ENCODE data around the gene OR10G3. TPM values are rescaled to one million over a fixed set of nuclear protein-coding genes. Genes with fewer than 3 reads are reported as not detected.

OR10G3 gene
- total RNA-seq, 2 experiments from 2014 or later = not detected

DNA sequence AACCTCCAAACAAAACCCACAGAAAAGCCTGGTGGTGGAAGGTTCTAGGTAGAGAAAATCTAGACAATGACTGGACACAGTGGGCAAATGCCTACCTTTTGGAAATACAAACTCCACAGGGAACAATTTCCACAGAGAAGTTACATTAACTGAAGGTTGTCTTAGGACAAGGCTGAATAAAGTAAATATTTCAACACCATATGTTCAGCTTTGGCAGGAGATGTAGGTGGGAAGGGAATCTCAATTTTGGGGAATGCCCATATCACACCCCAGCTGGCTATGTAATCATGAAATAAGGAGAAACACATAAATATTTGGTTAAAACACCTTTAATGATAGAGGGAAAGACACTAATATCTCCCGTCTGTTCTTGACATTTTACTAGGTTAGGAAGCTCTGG lies 59.1 kb downstream of the OR10G3 start:
- H4K20me1 ChIP-seq (ENCODE audit: insufficient read depth, low read length) = no peaks in the 10 kb centered on the region
- H3K4me3 ChIP-seq (ENCODE audit: low read depth, low read length, poor library complexity, severe bottlenecking) = no peak overlapping the region
- POLR2A ChIA-PET = interaction anchor here (0.5 to 2.0 kb wide), 3 partner anchors 10 to 95 kb away, joined by 3 to 8 read pairs (median 5); partner anchors contain the start of gene METTL3
- intact Hi-C loops (cut with micrococcal nuclease; ENCODE audit: unreplicated experiment) = no loop called here
- H3K79me2 ChIP-seq (ENCODE audit: insufficient read depth, low read depth, low read length) = no peaks in the 10 kb centered on the region
- H3K4me1 ChIP-seq (ENCODE audit: insufficient read depth, low read length, poor library complexity, severe bottlenecking) = peaks cover 6% of the 10 kb centered on the region
- TF ChIP-seq, protein P1, sequence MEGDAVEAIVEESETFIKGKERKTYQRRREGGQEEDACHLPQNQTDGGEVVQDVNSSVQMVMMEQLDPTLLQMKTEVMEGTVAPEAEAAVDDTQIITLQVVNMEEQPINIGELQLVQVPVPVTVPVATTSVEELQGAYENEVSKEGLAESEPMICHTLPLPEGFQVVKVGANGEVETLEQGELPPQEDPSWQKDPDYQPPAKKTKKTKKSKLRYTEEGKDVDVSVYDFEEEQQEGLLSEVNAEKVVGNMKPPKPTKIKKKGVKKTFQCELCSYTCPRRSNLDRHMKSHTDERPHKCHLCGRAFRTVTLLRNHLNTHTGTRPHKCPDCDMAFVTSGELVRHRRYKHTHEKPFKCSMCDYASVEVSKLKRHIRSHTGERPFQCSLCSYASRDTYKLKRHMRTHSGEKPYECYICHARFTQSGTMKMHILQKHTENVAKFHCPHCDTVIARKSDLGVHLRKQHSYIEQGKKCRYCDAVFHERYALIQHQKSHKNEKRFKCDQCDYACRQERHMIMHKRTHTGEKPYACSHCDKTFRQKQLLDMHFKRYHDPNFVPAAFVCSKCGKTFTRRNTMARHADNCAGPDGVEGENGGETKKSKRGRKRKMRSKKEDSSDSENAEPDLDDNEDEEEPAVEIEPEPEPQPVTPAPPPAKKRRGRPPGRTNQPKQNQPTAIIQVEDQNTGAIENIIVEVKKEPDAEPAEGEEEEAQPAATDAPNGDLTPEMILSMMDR (conservative IDR thresholded peaks at IDR 0.05; ENCODE audit: low read length) = no peak
- no peak for TF ChIP-seq EZH2phosphoT487 (IDR thresholded peaks at IDR 0.05; ENCODE audit: borderline replicate concordance, low read depth, low read length)
- no peaks in the 10 kb centered on the region for H3K9me2 ChIP-seq (ENCODE audit: insufficient read depth, low read length)
- H2AFZ ChIP-seq (ENCODE audit: low read length) = no peak overlapping the region
- BruUV-seq (replicated peaks) = no TSS peak
- no peak overlapping the region for H3K27ac ChIP-seq (ENCODE audit: low read depth, low read length, poor library complexity, severe bottlenecking)
- CTCF ChIA-PET (ENCODE audit: unreplicated experiment) = no interaction called here
- no peaks in the 10 kb centered on the region for H3K9me3 ChIP-seq (ENCODE audit: low read length)
- no peak overlapping the region for H3K4me2 ChIP-seq (ENCODE audit: low read length)
- H3K36me3 ChIP-seq (ENCODE audit: insufficient read depth, low read length) = no peaks in the 10 kb centered on the region
- no peak for DNase-seq (ENCODE audit: low spot score)

DNA sequence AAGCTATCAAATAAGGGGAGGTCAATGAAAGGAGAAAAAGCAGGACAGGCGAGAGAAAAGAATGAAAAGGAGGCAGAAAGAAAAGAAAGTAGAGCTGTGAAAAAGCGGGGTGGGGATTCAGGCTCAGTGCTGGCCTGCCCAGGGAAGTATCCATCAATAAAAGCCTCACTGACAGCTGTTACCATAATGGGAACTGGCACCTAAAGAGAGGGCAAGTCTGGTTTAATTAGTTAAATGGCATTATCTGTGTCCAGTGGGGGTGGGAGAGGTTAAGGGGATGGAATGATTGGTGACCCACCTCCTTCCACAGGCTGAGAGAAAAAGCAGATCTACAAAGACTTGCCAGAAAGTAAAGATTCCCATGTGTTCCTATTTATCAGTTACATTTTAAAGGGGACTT lies 61.2 kb downstream of the OR10G3 start:
- no peak overlapping the region for H2AFZ ChIP-seq (ENCODE audit: low read length)
- intact Hi-C loops (cut with micrococcal nuclease; ENCODE audit: unreplicated experiment) = no loop called here

More for the DNA sequence above, 61.2 kb downstream of the OR10G3 start:
- no TSS peak for BruUV-seq (replicated peaks)
- Histone ChIP-seq H4K20me1 (ENCODE audit: insufficient read depth, low read length) (no peaks in the 10 kb centered on the region), H3K4me2 (ENCODE audit: low read length) (no peak overlapping the region), H3K9me3 (ENCODE audit: low read length) (no peaks in the 10 kb centered on the region), H3K36me3 (ENCODE audit: insufficient read depth, low read length) (no peaks in the 10 kb centered on the region), H3K4me1 (ENCODE audit: insufficient read depth, low read length, poor library complexity, severe bottlenecking) (no peaks in the 10 kb centered on the region), H3K27ac (ENCODE audit: low read depth, low read length, poor library complexity, severe bottlenecking) (no peak overlapping the region), H3K9me2 (ENCODE audit: insufficient read depth, low read length) (no peaks in the 10 kb centered on the region), H3K4me3 (ENCODE audit: low read depth, low read length, poor library complexity, severe bottlenecking) (no peak overlapping the region), H3K79me2 (ENCODE audit: insufficient read depth, low read depth, low read length) (no peaks in the 10 kb centered on the region)
- no peak for DNase-seq (ENCODE audit: low spot score)
- TF ChIP-seq, protein P1 (conservative IDR thresholded peaks at IDR 0.05; ENCODE audit: low read length) = no peak
- TF ChIP-seq EZH2phosphoT487 (IDR thresholded peaks at IDR 0.05; ENCODE audit: borderline replicate concordance, low read depth, low read length) = no peak
- CTCF ChIA-PET (ENCODE audit: unreplicated experiment) = no interaction called here
- POLR2A ChIA-PET = interaction anchor here (1.4 kb wide), 1 partner anchor 11 kb away, joined by 6 read pairs; no protein-coding TSS in a partner anchor

Other genes starting within 250 kb of the OR10G3 start
- 100 and 106 TPM in 2 replicates for gene SUPT16H, start 196.1 kb downstream of the OR10G3 start, total RNA-seq (2014; rRNA removed; shearing (Covaris generic))
- 146 and 151 TPM in 2 replicates for gene SUPT16H, start 196.1 kb downstream of the OR10G3 start, total RNA-seq (2022)
- gene CHD8, start 124.0 kb downstream of the OR10G3 start, total RNA-seq (2014; rRNA removed; shearing (Covaris generic)) = 64.1 and 69.2 TPM in 2 replicates
- gene CHD8, start 124.0 kb downstream of the OR10G3 start, total RNA-seq (2022) = 115 and 124 TPM in 2 replicates
- 14.4 and 14.5 TPM in 2 replicates for gene RAB2B, start 103.1 kb downstream of the OR10G3 start, total RNA-seq (2014; rRNA removed; shearing (Covaris generic))
- 18.7 and 24.2 TPM in 2 replicates for gene RAB2B, start 103.1 kb downstream of the OR10G3 start, total RNA-seq (2022)
- 17.6 and 26.1 TPM in 2 replicates for gene TOX4, start 102.9 kb downstream of the OR10G3 start, total RNA-seq (2014; rRNA removed; shearing (Covaris generic))
- 56.2 and 65.4 TPM in 2 replicates for gene TOX4, start 102.9 kb downstream of the OR10G3 start, total RNA-seq (2022)
- 118 and 145 TPM in 2 replicates for gene METTL3, start 68.7 kb downstream of the OR10G3 start, total RNA-seq (2014; rRNA removed; shearing (Covaris generic))
- gene METTL3, start 68.7 kb downstream of the OR10G3 start, total RNA-seq (2022) = 101 and 105 TPM in 2 replicates
- gene SALL2, start 53.7 kb downstream of the OR10G3 start, total RNA-seq (2014; rRNA removed; shearing (Covaris generic)) = 7.9 and 8.2 TPM in 2 replicates
- 12.9 and 15.9 TPM in 2 replicates for gene SALL2, start 53.7 kb downstream of the OR10G3 start, total RNA-seq (2022)
- gene OR10G2, start 54.9 kb upstream of the OR10G3 start, total RNA-seq (2014; rRNA removed; shearing (Covaris generic)) = not detected in 2 replicates
- gene OR10G2, start 54.9 kb upstream of the OR10G3 start, total RNA-seq (2022) = not detected in 2 replicates
- gene OR4E2, start 73.8 kb upstream of the OR10G3 start, total RNA-seq (2014; rRNA removed; shearing (Covaris generic)) = not detected in 2 replicates
- gene OR4E2, start 73.8 kb upstream of the OR10G3 start, total RNA-seq (2022) = not detected in 2 replicates
- gene OR4E1, start 93.7 kb upstream of the OR10G3 start, total RNA-seq (2014; rRNA removed; shearing (Covaris generic)) = not detected in 2 replicates
- gene OR4E1, start 93.7 kb upstream of the OR10G3 start, total RNA-seq (2022) = not detected in 2 replicates